HCT116 (cell line): ENCODE data around the gene SOAT2. TPM values are rescaled to one million over a fixed set of nuclear protein-coding genes. Genes with fewer than 3 reads are reported as not detected.

Experiments
- ATAC-seq: fragments of 200-7000 bp; cut with Tn5 transposase; 2 replicates; pipeline ENCODE4 v1.9.1; 2020; ENCODE audit warnings: mild to moderate bottlenecking, moderate library complexity
- BruUV-seq: library from RNA; stranded (reverse); fragments of 400-500 nt; replicated peaks from 2 replicates; lab custom pipeline; 2021; lab: Mats Ljungman, UMichigan
- CTCF ChIA-PET: fragments of 300-600 bp; sonication (Branson Sonifier 250); formaldehyde crosslinking; loops from one replicate; lab custom pipeline; 2021; ENCODE audit warnings: antibody characterized with exemption; lab: Charles Lee
- POLR2A ChIA-PET: fragments of 300-600, 350-600 bp; sonication (Branson Sonifier 250); formaldehyde crosslinking; loops from one replicate; lab custom pipeline; 2021; ENCODE audit warnings: antibody characterized with exemption; lab: Charles Lee
- RAD21 ChIA-PET, 2 experiments: fragments of 300-600 bp; sonication (Branson Sonifier 250); formaldehyde crosslinking; loops; one replicate each; lab custom pipeline; 2023; ENCODE audit warnings: low total read pairs in 2 of 2; ENCODE audit not compliant: uncharacterized antibody in 2 of 2, unreplicated experiment in 2 of 2, low non-redundant PET in 1 of 2; lab: Charles Lee
- DNase-seq: peaks from one replicate; pipeline ENCODE4 v3.0.0-alpha.2; 2010; ENCODE audit warnings: low read depth, low spot score
- H2AFZ ChIP-seq: fragments of 200-600 bp; shearing (Covaris generic), sonication (generic); 2 replicates; pipeline ENCODE4 v1.6.1; 2017; ENCODE audit warnings: low read depth, mixed run types, mixed read lengths, antibody characterized with exemption, low read length; ENCODE audit not compliant: poor library complexity, severe bottlenecking
- H3K27ac ChIP-seq: 2 replicates; pipeline ENCODE4 v1.5.1; 2012; ENCODE audit warnings: low read depth, low read length
- H3K27me3 ChIP-seq: fragments of 200-600 bp; sonication (generic); 2 replicates; pipeline ENCODE4 v1.6.1; 2016; ENCODE audit warnings: mixed run types, low read length, mixed read lengths; ENCODE audit not compliant: insufficient read depth
- H3K36me3 ChIP-seq, 2 experiments: fragments of 200-500 bp in 1 of 2; fragments of 200-600 bp in 1 of 2; sonication (Bioruptor generic) in 1 of 2; sonication (generic) in 1 of 2; 2 replicates each; pipeline versions ENCODE4 v1.5.1 to v1.6.1; 2014 to 2016; ENCODE audit warnings: low read length in 2 of 2, inconsistent platforms in 1 of 2, mixed read lengths in 1 of 2, mixed run types in 1 of 2; ENCODE audit not compliant: insufficient read depth in 2 of 2, control insufficient read depth in 1 of 2
- H3K4me1 ChIP-seq, 2 experiments: fragments of 200-600 bp in 1 of 2; sonication (generic) in 1 of 2; 2 replicates each; pipeline versions ENCODE4 v1.5.1 to v1.6.1; 2012 to 2017; ENCODE audit warnings: low read length in 2 of 2, inconsistent platforms in 1 of 2, mild to moderate bottlenecking in 1 of 2, mixed read lengths in 1 of 2, mixed run types in 1 of 2, moderate library complexity in 1 of 2; ENCODE audit not compliant: insufficient read depth in 2 of 2, control insufficient read depth in 1 of 2
- H3K4me2 ChIP-seq: fragments of 200-600 bp; sonication (generic); 2 replicates; pipeline ENCODE4 v1.6.1; 2017; ENCODE audit warnings: mixed run types, low read length, mixed read lengths
- H3K4me3 ChIP-seq, 2 experiments: fragments of 200-600 bp in 1 of 2; sonication (generic) in 1 of 2; replicated peaks in 1 of 2; 2 replicates each; pipeline ENCODE4 v1.5.1; 2011 to 2016; ENCODE audit warnings: low read length in 2 of 2, control low read depth in 1 of 2, low read depth in 1 of 2, mild to moderate bottlenecking in 1 of 2, mixed read lengths in 1 of 2, mixed run types in 1 of 2
- H3K79me2 ChIP-seq: fragments of 200-600 bp; sonication (generic); 2 replicates; pipeline ENCODE4 v1.6.1; 2017; ENCODE audit warnings: mild to moderate bottlenecking, mixed run types, low read length, moderate library complexity, mixed read lengths; ENCODE audit not compliant: insufficient read depth
- H3K9ac ChIP-seq: fragments of 200-600 bp; sonication (generic); 2 replicates; pipeline ENCODE4 v1.6.1; 2016; ENCODE audit warnings: low read length, mixed read lengths
- H3K9me2 ChIP-seq: fragments of 200-600 bp; sonication (generic), shearing (Covaris generic); 2 replicates; pipeline ENCODE4 v1.6.1; 2017; ENCODE audit warnings: mixed run types, mild to moderate bottlenecking, moderate library complexity; ENCODE audit not compliant: insufficient read depth
- H3K9me3 ChIP-seq, 2 experiments: fragments of 200-500 bp in 1 of 2; fragments of 200-600 bp in 1 of 2; sonication (Bioruptor generic) in 1 of 2; sonication (generic) in 1 of 2; 2 replicates each; pipeline ENCODE4 v1.6.1; 2014 to 2017; ENCODE audit warnings: low read length in 2 of 2, mixed read lengths in 2 of 2, inconsistent platforms in 1 of 2, low read depth in 1 of 2, mild to moderate bottlenecking in 1 of 2, mixed run types in 1 of 2, moderate library complexity in 1 of 2; ENCODE audit not compliant: control insufficient read depth in 1 of 2, insufficient read depth in 1 of 2
- H4K20me1 ChIP-seq: fragments of 200-600 bp; sonication (generic), shearing (Covaris generic); 2 replicates; pipeline ENCODE4 v1.6.1; 2017; ENCODE audit warnings: mixed run types, mild to moderate bottlenecking, moderate library complexity; ENCODE audit not compliant: insufficient read depth
- CBX3 ChIP-seq: IDR thresholded peaks from 2 replicates; pipeline ENCODE4 v1.6.1; 2012; ENCODE audit warnings: low read depth
- CEBPB ChIP-seq: IDR thresholded peaks from 2 replicates; pipeline ENCODE4 v1.6.1; 2012; ENCODE audit warnings: low read depth
- EGR1 ChIP-seq: IDR thresholded peaks from 2 replicates; pipeline ENCODE4 v1.6.1; 2012; ENCODE audit warnings: low read depth
- FOSL1 ChIP-seq: IDR thresholded peaks from 2 replicates; pipeline ENCODE4 v1.6.1; 2012; ENCODE audit warnings: low read depth
- JUND ChIP-seq: IDR thresholded peaks from 2 replicates; pipeline ENCODE4 v1.6.1; 2012
- POLR2A ChIP-seq: IDR thresholded peaks from 2 replicates; pipeline ENCODE4 v1.7.0; 2011; ENCODE audit warnings: borderline replicate concordance; ENCODE audit not compliant: insufficient read depth, insufficient read length; ENCODE audit errors: extremely low read depth
- RAD21 ChIP-seq: IDR thresholded peaks from 2 replicates; pipeline ENCODE4 v1.6.1; 2012; ENCODE audit warnings: low read depth, mild to moderate bottlenecking
- SIN3A ChIP-seq: IDR thresholded peaks from 2 replicates; pipeline ENCODE4 v1.6.1; 2012; ENCODE audit warnings: low read depth
- SP1 ChIP-seq: IDR thresholded peaks from 2 replicates; pipeline ENCODE4 v1.6.1; 2012; ENCODE audit warnings: low read depth
- SRF ChIP-seq: IDR thresholded peaks from 2 replicates; pipeline ENCODE4 v1.6.1; 2012; ENCODE audit warnings: low read depth
- YY1 ChIP-seq: IDR thresholded peaks from 2 replicates; pipeline ENCODE4 v1.6.1; 2011; ENCODE audit warnings: low read length, low read depth, moderate library complexity, mild to moderate bottlenecking; ENCODE audit not compliant: insufficient replicate concordance; ENCODE audit errors: extremely low read depth
- ZFX ChIP-seq: fragments of 450-650 bp; IDR thresholded peaks from 2 replicates; pipeline ENCODE4 v1.6.1; 2017
- intact Hi-C: fragments of 100-400 bp; cut with micrococcal nuclease; formaldehyde crosslinking; loops from 2 replicates; pipeline ENCODE4 v1.10.0; 2022
- total RNA-seq: library from RNA; stranded (reverse); gene quantifications from one replicate; pipeline ENCODE4 v1.2.1, GENCODE V29; 2021; ENCODE audit not compliant: unreplicated experiment
- TF ChIP-seq, protein P1 (sequence below), 3 experiments: fragments of 200-600 bp in 1 of 3; sonication (generic) in 1 of 3; IDR thresholded peaks in 2 of 3; conservative IDR thresholded peaks in 1 of 3; 2 replicates each; pipeline ENCODE4 v1.5.1; 2012 to 2017; ENCODE audit warnings: low read depth in 2 of 3, low read length in 2 of 3, antibody characterized with exemption in 1 of 3, borderline replicate concordance in 1 of 3, control low read depth in 1 of 3, mild to moderate bottlenecking in 1 of 3, mixed read lengths in 1 of 3, mixed run types in 1 of 3, moderate library complexity in 1 of 3; ENCODE audit not compliant: insufficient read depth in 1 of 3
- TF ChIP-seq, protein P2 (sequence below): IDR thresholded peaks from 2 replicates; pipeline ENCODE4 v1.6.1; 2012
- TF ChIP-seq, protein P3 (sequence below): IDR thresholded peaks from 2 replicates; pipeline ENCODE4 v1.6.1; 2012

SOAT2 gene
- total RNA-seq, 1 experiment from 2014 or later = 0.17 TPM

DNA sequence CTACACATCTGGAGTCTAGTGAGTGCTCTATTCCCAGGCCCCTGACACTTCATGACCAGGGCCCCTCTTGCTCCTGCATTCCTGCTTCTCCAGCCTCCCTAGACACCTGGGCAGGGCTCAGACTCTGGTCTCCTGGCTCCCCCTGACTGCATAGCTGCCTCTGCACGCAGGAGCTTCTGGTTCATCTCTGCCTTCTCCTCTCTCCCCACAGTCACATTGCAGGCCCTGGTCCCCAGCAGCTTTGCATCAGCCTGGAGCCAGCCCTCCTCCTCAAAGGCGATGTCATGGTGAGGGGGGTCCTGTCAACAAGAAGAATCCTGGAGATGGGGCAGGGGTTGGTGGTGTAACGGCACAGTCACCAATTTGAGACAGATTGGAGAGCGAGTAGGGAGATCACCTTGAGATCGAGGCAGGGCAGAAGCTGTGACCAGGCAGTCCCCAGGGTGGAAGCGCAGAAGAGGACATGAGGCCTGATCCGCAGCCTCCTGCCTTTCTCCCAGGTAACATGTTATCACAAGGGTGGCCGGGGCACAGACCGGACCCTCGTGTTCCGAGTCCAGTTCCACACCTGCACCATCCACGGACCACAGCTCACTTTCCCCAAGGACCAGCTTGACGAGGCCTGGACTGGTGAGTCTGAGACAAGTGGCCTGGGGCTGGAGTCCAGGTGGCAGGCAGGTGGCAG is 45.3 kb upstream of the SOAT2 start:
- BruUV-seq = no TSS peak
- no peak overlapping the region for H3K4me2 ChIP-seq
- H3K4me3 ChIP-seq = no peak overlapping the region
- no peak overlapping the region for H2AFZ ChIP-seq
- no peak for ATAC-seq
- no peaks in the 10 kb centered on the region for H3K27me3 ChIP-seq
- H3K9me3 ChIP-seq = no peaks in the 10 kb centered on the region
- H3K79me2 ChIP-seq = no peaks in the 10 kb centered on the region; the same call in 1 of the 2 replicates
- H3K4me1 ChIP-seq = peaks cover 26 to 45% of the 10 kb centered on the region in 2 experiments
- peaks cover 3% of the 10 kb centered on the region; the same call in 1 of the 2 replicates for H4K20me1 ChIP-seq
- POLR2A ChIA-PET = interaction anchor here (1.2 kb wide), 1 partner anchor 21 kb away, joined by 4 read pairs; the partner anchor contains the start of gene SPRYD3
- RAD21 ChIA-PET = no interaction called here
- intact Hi-C loops = no loop called here
- no peak overlapping the region for H3K9ac ChIP-seq
- H3K36me3 ChIP-seq = 0 out of 4 replicates have a peak, but pooled peaks cover 0 to 2% of the 10 kb centered on the region in 2 experiments
- no peak for DNase-seq
- TF ChIP-seq SIN3A (no peak), CEBPB (no peak), ZFX (no peak), EGR1 (no peak), POLR2A (no peak), CBX3 (no peak), SP1 (no peak), SRF (no peak), YY1 (no peak), RAD21 (no peak), JUND (no peak), FOSL1 (no peak)
- TF ChIP-seq, protein P1, sequence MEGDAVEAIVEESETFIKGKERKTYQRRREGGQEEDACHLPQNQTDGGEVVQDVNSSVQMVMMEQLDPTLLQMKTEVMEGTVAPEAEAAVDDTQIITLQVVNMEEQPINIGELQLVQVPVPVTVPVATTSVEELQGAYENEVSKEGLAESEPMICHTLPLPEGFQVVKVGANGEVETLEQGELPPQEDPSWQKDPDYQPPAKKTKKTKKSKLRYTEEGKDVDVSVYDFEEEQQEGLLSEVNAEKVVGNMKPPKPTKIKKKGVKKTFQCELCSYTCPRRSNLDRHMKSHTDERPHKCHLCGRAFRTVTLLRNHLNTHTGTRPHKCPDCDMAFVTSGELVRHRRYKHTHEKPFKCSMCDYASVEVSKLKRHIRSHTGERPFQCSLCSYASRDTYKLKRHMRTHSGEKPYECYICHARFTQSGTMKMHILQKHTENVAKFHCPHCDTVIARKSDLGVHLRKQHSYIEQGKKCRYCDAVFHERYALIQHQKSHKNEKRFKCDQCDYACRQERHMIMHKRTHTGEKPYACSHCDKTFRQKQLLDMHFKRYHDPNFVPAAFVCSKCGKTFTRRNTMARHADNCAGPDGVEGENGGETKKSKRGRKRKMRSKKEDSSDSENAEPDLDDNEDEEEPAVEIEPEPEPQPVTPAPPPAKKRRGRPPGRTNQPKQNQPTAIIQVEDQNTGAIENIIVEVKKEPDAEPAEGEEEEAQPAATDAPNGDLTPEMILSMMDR (IDR thresholded peaks at IDR 0.05 in 2 of 3, conservative IDR thresholded peaks at IDR 0.05 in 1 of 3; ENCODE audit: borderline replicate concordance in 1 of 3, insufficient read depth in 1 of 3, low read depth in 2 of 3, low read length in 2 of 3) = no peak
- TF ChIP-seq, protein P2, sequence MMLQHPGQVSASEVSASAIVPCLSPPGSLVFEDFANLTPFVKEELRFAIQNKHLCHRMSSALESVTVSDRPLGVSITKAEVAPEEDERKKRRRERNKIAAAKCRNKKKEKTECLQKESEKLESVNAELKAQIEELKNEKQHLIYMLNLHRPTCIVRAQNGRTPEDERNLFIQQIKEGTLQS = no peak
- TF ChIP-seq, protein P3, sequence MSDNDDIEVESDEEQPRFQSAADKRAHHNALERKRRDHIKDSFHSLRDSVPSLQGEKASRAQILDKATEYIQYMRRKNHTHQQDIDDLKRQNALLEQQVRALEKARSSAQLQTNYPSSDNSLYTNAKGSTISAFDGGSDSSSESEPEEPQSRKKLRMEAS = no peak
- TF ChIP-seq, all 23 proteins: peak for 0
- CTCF ChIA-PET = interaction anchor here (1.2 kb wide), 1 partner anchor 10 kb away, joined by 3 read pairs; no protein-coding TSS in a partner anchor
- H3K27ac ChIP-seq = no peak overlapping the region
- H3K9me2 ChIP-seq = no peaks in the 10 kb centered on the region
